CD4-positive, alpha-beta T cell treated with Interleukin-6 at 100 ng/mL for 8 hours (primary cell): Measurements from ENCODE around the gene RNGTT.
"Not testable (repeated sequence)": the region's sequence is repeated elsewhere in the genome, so short reads cannot be mapped to it uniquely, and the experiment has no call there.

ENCODE experiments used
- DNase-seq: peaks from one replicate; pipeline ENCODE4 v3.0.0-alpha.2; 2020; ENCODE audit warnings: mixed read lengths, low spot score

RNGTT gene

GRCh38 chr6:88970301-88970700, 6.9 kb upstream of the RNGTT start:
- no peak for DNase-seq

DNA sequence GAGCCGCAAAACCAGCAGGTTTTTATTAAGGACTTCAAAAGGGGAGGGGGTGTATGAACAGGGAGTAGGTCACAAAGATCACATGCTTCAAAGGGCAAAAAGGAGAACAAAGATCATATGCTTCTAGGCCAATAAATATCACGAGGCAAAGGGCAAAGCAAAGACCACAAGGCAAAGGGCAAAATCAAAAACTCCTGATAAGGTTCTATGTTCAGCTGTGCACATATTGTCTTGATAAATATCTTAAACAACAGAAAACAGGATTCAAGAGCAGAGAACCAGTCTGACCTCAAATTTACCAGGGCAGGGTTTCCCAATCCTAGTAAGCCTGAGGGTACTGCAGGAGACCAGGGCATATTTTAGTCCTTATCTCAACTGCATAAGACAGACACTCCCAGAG, 5.8 kb upstream of the RNGTT start:
- not testable (repeated sequence) for DNase-seq

DNA sequence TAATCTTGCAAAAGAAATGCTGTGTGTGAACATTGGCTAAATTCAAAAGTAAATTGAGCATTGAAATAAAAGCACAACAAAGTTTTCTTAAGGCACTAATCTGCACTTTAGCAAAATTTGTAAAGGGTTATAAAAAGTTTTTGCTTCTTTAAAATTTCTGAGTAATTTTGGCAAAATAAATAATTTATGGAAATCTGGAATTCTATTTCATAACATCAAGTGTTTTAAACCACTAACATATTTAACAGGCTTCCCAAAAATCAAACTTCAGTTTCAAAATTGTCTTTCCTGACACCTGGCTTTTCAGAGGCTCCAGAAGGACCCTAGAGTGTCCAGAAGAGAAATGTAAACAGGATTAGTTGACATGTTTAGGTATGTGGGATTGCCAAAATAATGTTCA, 4.5 kb upstream of the RNGTT start:
- DNase-seq: no peak

- DNase-seq: no peak
These were observed 2.3 kb upstream of the RNGTT start for GRCh38 chr6:88965691-88966090.

- no peak for DNase-seq
These were observed 1.1 kb upstream of the RNGTT start for GRCh38 chr6:88964509-88964908.

- DNase-seq: no peak
These were observed 4.6 kb downstream of the RNGTT start for GRCh38 chr6:88958842-88959241.

- no peak for DNase-seq
These were observed 9.7 kb downstream of the RNGTT start for GRCh38 chr6:88953550-88954386.

DNA sequence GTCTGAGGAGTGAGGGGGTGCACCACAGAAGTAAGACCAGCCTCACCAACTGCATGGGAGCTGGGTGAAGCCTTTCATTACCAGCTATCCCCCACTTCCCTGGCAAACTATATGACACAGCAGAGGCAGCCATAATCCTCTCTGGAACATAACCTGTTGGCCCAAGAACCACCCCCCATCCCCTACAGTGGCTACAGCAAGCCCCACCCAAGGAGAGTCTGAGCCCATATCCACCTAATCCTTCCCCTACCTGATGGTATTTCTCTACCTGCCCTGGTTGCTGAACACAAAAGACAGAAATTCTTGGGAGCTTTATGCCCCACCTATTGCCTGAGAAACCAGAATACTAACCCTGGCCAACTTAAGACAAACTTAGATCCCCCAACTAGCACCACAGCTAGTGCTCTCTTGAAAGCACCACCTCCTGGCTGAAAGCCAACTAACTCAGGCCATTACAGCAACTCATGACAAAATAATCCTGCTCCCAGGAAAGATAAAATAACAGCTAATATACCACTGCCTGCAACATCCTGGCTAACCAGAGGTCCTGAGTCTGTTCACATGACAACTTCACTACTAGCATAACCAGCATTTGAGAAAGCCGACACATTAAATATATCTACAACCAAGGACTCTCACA, 11.2 kb downstream of the RNGTT start:
- no peak for DNase-seq

GRCh38 chr6:88945415-88946008, 17.9 kb downstream of the RNGTT start:
- no peak for DNase-seq

DNA sequence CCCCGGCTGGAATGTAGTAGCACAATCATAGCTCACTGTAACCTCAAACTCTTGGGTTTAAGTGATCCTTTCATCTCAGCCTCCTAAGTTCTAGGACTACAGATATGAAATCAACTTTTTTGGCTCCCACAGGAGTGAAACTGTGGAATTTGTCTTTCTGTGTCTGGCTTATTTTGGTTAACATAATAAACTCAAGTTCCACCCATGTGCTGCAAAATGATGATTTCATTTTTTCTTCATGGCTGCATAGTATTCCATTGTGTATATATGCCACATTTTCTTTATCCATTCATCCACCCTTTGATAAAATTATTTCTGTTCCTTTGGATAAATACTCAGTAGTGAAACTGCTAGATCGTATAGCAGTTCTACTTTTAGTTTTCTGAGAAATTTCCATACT, 29.9 kb downstream of the RNGTT start:
- DNase-seq: no peak

- not testable (repeated sequence) for DNase-seq
These were observed 31.4 kb downstream of the RNGTT start for GRCh38 chr6:88932019-88932418.

DNA sequence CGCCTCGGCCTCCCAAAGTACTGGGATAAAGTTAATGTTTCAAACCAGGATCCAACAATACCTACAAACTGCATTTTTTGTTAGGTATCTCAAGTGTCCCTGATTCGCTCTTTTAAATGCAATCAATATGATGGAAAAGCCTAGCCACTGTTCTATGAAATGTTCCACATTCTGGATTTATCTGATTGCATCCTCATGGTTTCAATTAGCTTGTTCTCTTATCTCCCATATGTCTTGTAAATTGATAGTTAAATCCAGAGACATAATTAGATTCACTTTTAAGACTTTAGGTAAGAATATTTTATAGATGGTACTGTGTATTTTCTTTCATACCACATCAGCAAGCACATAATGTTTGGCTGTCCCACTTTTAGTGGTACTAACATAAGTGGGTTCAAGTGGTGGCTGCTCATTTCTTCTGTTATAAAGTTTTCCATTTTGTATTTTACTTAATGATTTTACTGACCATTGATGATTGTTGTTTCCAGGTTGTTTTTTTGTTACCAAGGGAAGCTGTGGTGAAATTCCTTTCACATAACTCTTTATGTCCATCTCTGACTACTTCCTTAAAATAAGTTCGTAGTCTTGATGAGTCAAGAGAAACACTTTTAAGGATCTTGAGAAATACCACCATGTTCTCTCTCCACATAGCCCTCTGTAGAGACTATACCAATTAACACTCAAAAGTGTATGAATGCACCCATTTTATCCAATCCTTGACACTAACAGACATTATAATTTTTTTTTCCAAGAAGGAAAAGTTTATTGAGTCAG, 40.5 kb downstream of the RNGTT start:
- no peak for DNase-seq

GRCh38 chr6:88921734-88922133, 41.7 kb downstream of the RNGTT start:
- no peak for DNase-seq

GRCh38 chr6:88920774-88921733, 42.4 kb downstream of the RNGTT start:
- no peak for DNase-seq

DNA sequence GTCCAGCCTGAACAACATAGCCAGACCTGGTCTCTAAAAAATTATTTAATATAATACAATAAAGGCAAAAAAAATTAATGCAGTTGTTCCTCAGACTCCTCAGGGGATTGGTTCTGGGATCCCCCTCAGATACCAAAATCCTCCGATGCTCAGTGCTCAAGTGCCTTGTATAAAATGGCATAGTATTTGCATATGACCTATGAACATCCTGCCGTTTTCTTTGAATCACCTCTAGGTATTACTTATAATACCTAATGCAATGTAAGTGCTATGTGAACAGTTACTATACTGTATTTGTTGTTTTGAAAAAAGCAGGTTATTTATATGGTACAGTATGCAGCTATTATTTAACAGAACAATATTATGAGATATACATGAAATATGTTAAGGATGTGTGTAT, 43.3 kb downstream of the RNGTT start:
- no peak for DNase-seq

- DNase-seq: no peak
These were observed 44.4 kb downstream of the RNGTT start for GRCh38 chr6:88919032-88919431.

DNA sequence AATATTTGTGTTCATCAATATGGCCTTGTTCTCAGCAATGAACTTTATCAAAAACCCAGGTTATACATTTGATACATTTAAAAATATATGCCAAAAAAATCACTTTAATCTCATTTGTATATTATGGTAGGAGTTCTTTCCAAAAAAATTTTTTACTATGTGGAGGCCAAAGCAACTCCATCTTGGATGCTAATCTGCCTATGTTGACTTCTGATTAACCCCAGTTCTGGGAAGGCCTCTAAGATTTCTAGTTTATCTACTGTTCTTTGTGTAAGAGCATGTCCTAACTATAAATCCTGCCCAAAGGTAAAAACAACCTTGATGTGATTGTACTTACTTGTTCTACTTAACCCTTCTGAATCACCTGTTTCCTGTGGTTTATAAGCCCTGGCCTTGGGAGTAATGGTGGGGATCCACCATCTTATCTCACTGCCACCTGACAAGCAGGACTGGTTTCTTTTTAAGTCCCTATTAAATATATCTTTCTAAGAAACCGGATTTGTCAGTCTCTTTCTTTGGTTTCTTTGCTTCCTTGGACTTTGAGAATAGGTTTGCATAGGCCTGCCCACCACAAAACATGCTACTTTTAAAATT, 46.7 kb downstream of the RNGTT start:
- DNase-seq: no peak

- no peak for DNase-seq
These were observed 48.4 kb downstream of the RNGTT start for GRCh38 chr6:88914895-88915598.

GRCh38 chr6:88914180-88914579, 49.2 kb downstream of the RNGTT start:
- no peak for DNase-seq

DNA sequence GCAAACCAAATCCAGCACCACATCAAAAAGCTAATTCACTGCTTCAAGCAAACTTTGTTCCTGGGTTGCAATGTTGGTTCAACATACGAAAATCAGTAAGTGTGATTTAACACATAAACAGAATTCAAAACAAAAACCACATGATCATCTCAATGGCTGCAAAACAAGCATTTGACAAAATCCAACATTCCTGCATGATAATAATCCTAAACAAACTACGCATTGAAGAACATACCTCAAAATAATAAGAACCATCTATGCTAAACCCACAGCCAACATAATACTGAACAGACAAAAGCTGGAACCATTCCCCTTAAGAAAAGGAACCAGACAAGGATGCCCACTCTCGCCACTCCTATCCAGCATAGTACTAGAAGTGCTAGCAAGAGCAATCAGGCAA, 49.9 kb downstream of the RNGTT start:
- DNase-seq: no peak
